HG03097 (cell line): ENCODE results near the gene ALDH1A2.

ENCODE experiments used
- ATAC-seq: cut with Tn5 transposase; IDR thresholded peaks from one replicate; pipeline ENCODE4 v1.9.1; 2021; ENCODE audit not compliant: unreplicated experiment, low FRiP score

The ALDH1A2 gene

DNA sequence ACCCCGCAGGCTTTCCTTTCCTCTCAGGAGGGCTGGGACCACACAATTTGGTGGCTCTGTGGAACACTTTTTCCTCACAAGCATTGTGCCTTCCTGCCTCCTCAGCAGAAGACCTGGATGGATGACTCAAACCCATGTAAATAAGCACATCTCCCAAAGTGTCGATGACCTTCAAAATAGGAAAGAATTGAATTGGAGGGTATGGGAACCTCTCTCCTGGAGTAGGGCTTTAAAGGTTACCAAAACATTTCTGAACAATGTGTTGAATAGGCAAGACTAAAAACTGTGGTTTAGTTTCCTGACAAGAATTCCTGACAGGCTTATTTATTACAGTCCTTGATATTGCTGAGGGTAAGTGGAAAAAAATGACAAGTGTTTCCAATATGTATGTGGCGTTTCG, 118.2 kb downstream of the ALDH1A2 start:
- ATAC-seq, result no peak

DNA sequence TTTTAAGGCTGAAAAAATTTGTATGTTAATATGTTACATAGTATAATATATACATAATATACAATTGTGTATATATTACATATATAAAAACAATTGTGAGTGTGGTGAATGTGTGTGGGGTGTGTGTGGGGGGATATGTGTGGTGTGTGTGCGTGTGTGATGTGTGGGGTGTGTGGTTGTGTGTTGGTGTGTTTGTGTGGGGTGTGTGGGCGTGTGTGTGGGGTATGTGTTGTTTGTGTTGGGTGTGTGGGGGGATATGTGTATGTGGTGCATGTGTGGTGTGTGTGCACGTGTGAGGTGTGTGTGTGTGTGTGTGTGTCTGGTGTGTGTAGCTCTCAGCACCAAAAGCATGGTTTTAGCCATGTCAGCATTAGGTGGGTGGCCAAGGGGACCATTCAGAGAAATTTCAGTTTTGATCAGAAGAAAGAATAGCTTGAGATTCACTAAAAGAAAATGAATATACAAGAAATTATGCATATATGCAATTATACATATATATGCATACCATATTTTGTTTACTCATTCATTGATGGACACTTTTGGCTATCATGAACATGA, 118.9 kb downstream of the ALDH1A2 start:
- no peak for ATAC-seq

DNA sequence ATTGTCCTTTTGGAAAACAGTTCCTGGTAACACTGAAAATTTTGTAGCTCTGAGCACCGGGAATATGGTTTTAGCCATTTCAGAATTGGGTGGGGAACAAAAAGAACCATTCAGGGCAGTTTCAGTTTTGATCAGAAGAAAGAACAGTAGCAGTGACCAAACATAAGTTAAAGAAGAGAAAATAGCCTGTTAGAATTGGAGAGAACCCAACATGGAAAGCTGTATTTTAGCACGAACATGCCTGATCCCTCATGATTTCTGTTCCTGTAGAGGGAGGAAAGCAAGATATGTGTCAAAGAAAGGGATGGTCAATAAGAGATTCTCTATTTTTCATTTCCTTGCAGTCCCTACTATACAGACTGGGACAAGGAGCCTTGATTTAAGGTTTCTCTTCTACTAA, 119.9 kb downstream of the ALDH1A2 start:
- ATAC-seq, result no peak

GRCh38 chr15:57943754-57944420, 121.6 kb downstream of the ALDH1A2 start:
- no peak for ATAC-seq

- no peak for ATAC-seq
Measured at GRCh38 chr15:57943171-57943570, 122.3 kb downstream of the ALDH1A2 start.

DNA sequence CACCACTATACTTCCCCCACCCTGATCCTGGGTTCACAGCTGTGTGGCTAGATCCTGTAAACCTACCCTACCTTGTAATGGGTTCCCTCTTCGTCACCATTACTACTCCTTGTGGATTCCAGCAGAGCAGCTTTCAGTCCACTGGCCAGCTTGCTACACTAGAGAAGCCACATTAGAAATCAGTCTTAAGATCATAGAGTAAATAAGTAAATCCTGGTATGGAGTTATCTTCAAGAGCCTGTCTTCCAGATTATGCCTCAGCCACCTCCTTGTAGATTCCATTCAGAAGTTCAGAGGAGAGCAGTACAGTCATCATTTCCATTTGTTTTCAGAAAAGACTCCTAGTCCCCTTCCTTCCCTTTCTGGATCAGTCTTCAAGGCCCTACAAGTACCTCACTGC, 123.7 kb downstream of the ALDH1A2 start:
- ATAC-seq, result no peak

DNA sequence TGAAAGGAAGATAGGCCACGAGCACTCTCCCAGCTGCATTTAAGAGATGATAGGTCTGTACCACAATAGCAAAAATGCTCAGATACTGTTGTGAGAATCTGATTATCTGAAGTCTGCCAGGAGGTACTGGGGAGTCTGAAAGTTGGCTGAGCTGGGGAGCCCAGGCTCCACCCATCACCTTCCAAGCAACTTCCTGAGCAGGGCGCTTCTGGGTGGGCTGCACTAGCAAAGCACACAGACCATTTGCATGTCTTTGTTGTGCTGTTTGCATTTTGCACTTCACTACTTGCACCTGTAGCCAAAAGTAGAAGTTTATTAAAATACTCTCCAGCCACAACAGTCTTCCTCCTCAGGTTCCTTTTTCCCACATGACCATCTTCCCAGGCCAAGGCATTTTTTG, 133.2 kb downstream of the ALDH1A2 start:
- ATAC-seq, result no peak

GRCh38 chr15:57931570-57931969, 133.9 kb downstream of the ALDH1A2 start:
- ATAC-seq, result no peak

- ATAC-seq, result no peak
Measured at GRCh38 chr15:57927091-57927631, 138.3 kb downstream of the ALDH1A2 start.

DNA sequence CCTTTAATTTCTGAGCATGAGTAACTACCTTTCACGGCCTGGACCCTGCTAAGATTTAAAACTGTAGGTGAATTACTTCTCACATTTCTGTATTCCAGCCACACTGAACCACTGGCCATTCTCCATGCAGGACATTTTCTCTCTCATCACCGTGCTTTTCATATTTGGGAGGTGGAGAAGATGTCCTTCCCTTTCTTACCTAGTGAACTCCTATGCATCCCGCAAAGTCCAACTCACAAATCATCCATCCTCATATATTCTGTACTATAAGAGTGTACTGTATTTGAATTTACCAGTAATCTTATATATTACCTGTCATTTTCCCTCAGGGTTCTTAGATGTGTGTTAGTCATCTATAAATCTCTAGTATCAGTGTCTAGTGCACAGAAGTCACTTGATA, 139.9 kb downstream of the ALDH1A2 start:
- ATAC-seq, result no peak

DNA sequence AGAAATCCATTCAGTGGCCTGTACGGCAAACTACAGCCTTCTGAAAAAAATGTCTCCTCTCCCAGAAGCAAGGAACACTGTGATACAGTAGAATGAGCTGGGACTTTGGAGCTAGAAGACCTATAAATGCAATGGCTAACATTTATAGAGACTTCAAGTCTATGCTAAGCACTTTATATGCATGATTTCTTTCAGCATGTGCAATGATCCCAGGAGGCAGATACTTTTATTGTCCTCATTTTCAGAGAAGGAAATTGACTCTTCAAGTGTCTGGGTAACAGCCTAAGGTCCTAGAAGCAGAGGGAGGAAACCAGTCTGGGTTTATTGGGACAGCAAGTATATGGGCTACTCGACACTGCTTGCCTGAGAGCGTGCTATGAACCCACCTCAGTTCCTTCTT, 140.9 kb downstream of the ALDH1A2 start:
- ATAC-seq, result no peak

GRCh38 chr15:57923750-57924149, 141.8 kb downstream of the ALDH1A2 start:
- ATAC-seq, result no peak

DNA sequence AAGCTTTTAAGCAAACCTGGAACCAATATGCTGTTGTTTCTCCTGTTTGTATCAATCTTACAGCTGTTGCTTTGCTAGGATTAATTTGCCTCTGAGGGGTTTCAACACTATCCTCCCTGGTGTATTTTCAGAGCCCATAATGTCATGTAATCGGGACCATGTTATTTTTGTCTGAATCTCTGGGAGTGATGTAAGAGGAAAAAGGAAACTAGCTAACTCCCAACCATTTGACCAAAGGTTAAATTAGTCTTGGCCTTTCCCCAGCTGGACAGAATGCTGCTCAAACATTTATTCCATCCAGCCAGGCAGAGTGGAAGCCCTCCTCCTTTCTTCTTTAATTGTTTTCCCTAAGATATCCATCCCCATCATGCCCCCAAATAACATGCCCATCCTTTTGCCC, 142.2 kb downstream of the ALDH1A2 start:
- no peak for ATAC-seq

DNA sequence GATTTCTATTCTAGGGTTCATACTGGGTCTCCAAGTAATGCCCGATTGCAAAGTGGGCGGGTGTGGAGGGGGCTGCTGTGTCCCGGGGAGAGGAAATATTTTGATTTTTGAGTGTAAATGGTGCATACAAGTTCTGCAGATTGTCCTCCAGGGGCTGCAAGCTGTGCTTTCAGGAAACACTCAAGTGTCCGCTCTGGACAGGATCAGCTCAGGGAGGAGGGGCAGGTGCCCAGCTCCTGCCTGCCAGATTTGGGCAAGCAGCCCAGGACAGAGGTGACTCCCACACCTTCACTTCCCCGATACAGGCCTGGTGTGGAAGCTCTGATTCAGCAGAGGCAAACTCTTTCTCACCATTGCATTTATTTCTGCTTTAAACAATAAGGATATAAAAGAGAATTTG, 142.7 kb downstream of the ALDH1A2 start:
- no peak for ATAC-seq

- no peak for ATAC-seq
Measured at GRCh38 chr15:57921371-57921770, 144.1 kb downstream of the ALDH1A2 start.

DNA sequence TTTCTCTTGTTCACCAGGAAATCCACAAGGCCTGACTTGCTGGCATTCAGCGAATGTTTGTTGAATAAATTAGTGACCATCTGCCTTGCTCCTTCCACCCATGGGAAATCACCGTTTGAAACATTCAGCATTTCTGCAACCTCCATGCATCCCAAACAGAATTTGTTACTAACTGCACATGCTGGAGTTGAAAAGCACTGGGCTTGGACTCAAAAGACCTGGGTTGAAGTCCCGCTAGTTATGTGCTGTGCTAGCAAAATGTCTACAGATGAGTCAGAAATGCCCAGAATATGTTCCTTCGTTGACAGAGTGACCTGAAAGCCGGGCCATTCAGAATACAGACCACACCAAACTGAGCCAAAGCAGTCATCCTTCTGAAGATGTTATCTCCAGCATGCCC, 144.6 kb downstream of the ALDH1A2 start:
- ATAC-seq, result no peak

- no peak for ATAC-seq
Measured at GRCh38 chr15:57919754-57920153, 145.8 kb downstream of the ALDH1A2 start.

DNA sequence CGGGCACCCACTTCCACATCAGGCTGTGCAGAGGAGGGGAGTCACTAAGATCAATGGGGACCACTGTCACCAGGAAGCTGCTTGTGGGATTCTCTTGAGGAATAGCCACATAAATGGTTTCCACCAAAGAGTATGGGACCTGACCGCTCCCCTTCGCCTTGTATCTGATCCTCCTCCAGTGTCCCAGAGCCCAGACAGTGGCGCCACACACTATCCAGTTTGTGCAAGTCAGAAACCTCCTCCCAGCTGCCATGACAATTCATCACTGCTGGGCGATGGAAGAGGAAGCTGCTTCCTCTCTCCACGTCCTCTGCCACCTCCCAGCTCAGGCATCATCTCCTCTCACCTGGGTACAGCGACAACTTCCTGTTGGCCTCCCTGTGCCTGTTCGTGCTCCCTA, 147.5 kb downstream of the ALDH1A2 start:
- no peak for ATAC-seq

DNA sequence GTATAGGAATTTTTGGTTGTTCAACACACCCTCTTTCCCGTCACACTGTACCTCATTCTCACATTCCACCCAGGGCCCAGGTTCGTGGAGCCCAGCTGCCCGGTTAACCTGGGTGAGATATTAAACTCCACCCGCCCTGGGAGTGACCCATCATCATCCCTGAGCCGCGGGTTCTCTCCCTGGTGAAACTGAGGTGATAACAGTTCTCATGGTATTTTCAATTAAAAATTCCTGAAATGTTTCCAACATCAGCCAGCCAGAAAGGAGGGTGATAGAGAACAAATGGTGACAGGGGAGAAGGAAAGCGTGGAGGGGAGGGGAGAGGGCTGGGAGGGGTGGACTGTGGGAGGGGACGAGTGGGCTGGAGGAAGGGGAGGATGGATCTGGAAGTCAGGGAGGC, 148.8 kb downstream of the ALDH1A2 start:
- no peak for ATAC-seq

- no peak for ATAC-seq
Measured at GRCh38 chr15:57915827-57916531, 149.5 kb downstream of the ALDH1A2 start.

DNA sequence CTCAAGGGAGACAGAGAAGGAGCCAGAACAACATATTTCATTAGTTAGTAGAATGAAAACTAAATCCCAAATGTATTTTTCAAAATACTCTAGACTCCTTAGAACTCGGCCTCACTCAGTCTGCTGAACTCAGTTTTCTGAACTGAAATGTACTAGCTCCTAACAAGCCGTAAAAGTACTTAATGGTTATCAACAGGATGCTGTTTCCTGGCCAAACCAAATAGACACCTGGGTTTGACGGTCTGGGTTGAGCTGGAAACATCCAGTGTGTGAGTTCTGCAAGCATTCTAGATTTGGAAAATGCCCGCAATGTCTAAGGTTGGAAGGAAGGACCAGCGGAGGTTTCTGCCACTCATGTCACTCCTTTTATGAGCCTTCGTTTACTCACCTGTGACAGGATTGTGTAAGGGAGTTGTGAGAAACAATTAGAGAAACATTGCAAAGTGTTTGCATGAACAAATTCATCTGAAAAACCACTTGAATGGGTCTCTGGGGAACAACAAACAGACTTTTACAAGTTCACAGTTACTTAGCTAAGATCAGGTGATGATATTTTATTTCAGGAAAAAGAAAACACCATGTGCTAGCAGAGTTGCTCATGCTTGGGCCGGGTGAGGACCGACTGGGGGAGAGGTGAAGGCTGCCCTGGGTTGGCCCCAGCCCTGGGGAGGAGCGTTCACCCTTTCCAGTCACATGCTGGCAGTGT, 151.0 kb downstream of the ALDH1A2 start:
- ATAC-seq, result no peak
